Neural progenitor cell (in vitro differentiated cells): ENCODE results near the gene PIP4K2A.

Experiments used
- CTCF ChIP-seq: fragments of 200-600 bp; sonication (generic); IDR thresholded peaks from 2 replicates; pipeline ENCODE4 v1.5.1; 2017; ENCODE audit warnings: antibody characterized with exemption, mild to moderate bottlenecking
- EZH2 ChIP-seq: fragments of 200-600 bp; sonication (generic); IDR thresholded peaks from 2 replicates; pipeline ENCODE4 v1.6.1; 2017; ENCODE audit warnings: antibody characterized with exemption, mild to moderate bottlenecking, moderate library complexity
- EZH2phosphoT487 ChIP-seq: fragments of 200-600 bp; sonication (generic); IDR thresholded peaks from 2 replicates; pipeline ENCODE4 v1.6.1; 2017; ENCODE audit warnings: antibody characterized with exemption

GRCh38 chr10:22542773-22543172, 171.6 kb downstream of the PIP4K2A start:
- TF ChIP-seq CTCF = no peak
- TF ChIP-seq EZH2 = no peak
- no peak for TF ChIP-seq EZH2phosphoT487
